A673 (cell line): ENCODE data around the gene PZP. TPM values are rescaled to one million over a fixed set of nuclear protein-coding genes. Genes with fewer than 3 reads are reported as not detected.

Experiments used
- BruUV-seq: library from RNA; stranded (reverse); fragments of 400-500 nt; replicated peaks from 2 replicates; lab custom pipeline; 2021; lab: Mats Ljungman, UMichigan
- CTCF ChIA-PET: fragments of 300-600 bp; sonication (Branson Sonifier 250); formaldehyde crosslinking; loops from one replicate; lab custom pipeline; 2022; ENCODE audit warnings: antibody characterized with exemption; lab: Charles Lee
- POLR2A ChIA-PET: fragments of 300-600 bp; sonication (Branson Sonifier 250); formaldehyde crosslinking; loops from one replicate; lab custom pipeline; 2022; ENCODE audit warnings: antibody characterized with exemption; ENCODE audit not compliant: low non-redundant PET; lab: Charles Lee
- DNase-seq: peaks from one replicate; pipeline ENCODE4 v3.0.0-alpha.2; 2015; ENCODE audit warnings: low spot score
- H3K27ac ChIP-seq: fragments of 200-600 bp; sonication (generic); 2 replicates; pipeline ENCODE4 v1.5.1; 2016; ENCODE audit warnings: mixed run types, low read depth, mild to moderate bottlenecking, mixed read lengths, antibody characterized with exemption, low read length; ENCODE audit not compliant: poor library complexity, severe bottlenecking
- H3K27me3 ChIP-seq: fragments of 200-600 bp; sonication (generic); replicated peaks from 2 replicates; pipeline ENCODE4 v1.6.1; 2017; ENCODE audit warnings: mixed run types, low read depth, mild to moderate bottlenecking, mixed read lengths, antibody characterized with exemption, low read length; ENCODE audit not compliant: insufficient read depth, poor library complexity
- H3K36me3 ChIP-seq: fragments of 200-600 bp; sonication (generic); 2 replicates; pipeline ENCODE4 v1.6.1; 2016; ENCODE audit warnings: mixed run types, mild to moderate bottlenecking, mixed read lengths, antibody characterized with exemption, low read length; ENCODE audit not compliant: insufficient read depth, poor library complexity, severe bottlenecking
- H3K4me1 ChIP-seq: fragments of 200-600 bp; sonication (generic); 2 replicates; pipeline ENCODE4 v1.6.1; 2017; ENCODE audit warnings: mixed run types, mild to moderate bottlenecking, mixed read lengths, antibody characterized with exemption, low read length; ENCODE audit not compliant: insufficient read depth, poor library complexity, severe bottlenecking
- H3K4me3 ChIP-seq: fragments of 200-600 bp; sonication (generic); 2 replicates; pipeline ENCODE4 v1.5.1; 2016; ENCODE audit warnings: low read depth, mixed run types, mild to moderate bottlenecking, mixed read lengths, low read length; ENCODE audit not compliant: poor library complexity, severe bottlenecking
- H3K9me3 ChIP-seq: fragments of 200-600 bp; sonication (generic); 2 replicates; pipeline ENCODE4 v1.6.1; 2016; ENCODE audit warnings: mixed run types, low read depth, mild to moderate bottlenecking, mixed read lengths, antibody characterized with exemption, low read length; ENCODE audit not compliant: poor library complexity, severe bottlenecking
- EZH2 ChIP-seq: fragments of 200-600 bp; sonication (generic); IDR thresholded peaks from 2 replicates; pipeline ENCODE4 v1.6.1; 2017; ENCODE audit warnings: borderline replicate concordance, low read depth, mild to moderate bottlenecking, mixed read lengths, antibody characterized with exemption, low read length; ENCODE audit not compliant: poor library complexity, severe bottlenecking
- intact Hi-C: fragments of 100-400 bp; cut with micrococcal nuclease; formaldehyde crosslinking; loops from one replicate; pipeline ENCODE4 v1.10.0; 2022; ENCODE audit not compliant: unreplicated experiment
- total RNA-seq: library from RNA; stranded (reverse); gene quantifications from 2 replicates; pipeline ENCODE4 v1.2.3, GENCODE V29; 2021
- TF ChIP-seq, protein P1 (sequence below): fragments of 300-800, 200-600 bp; sonication (generic); conservative IDR thresholded peaks from 2 replicates; pipeline ENCODE4 v1.5.1; 2017; ENCODE audit warnings: low read depth, mild to moderate bottlenecking, antibody characterized with exemption, low read length, moderate library complexity, mixed read lengths

PZP gene
- total RNA-seq, 1 experiment from 2014 or later: not detected

DNA sequence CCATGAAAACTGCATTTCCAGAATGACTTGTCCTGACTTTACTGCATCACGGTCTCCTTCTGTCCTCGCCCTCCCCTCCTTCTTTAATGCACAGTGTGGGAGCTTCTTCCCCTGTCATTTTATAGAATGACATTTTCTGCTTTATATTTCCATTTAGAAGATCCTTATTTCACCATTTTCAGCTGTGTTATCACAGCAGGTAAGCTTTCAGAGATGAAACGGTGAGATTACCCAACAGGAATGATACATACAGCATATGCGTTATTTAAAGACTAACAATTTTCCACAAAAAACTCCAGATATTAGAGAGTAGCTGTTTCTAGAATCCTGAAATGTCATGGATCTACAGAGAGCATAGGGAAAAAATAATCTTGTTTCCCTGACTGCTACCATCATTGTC lies 27.3 kb upstream of the PZP start:
- Histone ChIP-seq H3K36me3 (no peaks in the 10 kb centered on the region), H3K27me3 (peaks cover 48% of the 10 kb centered on the region), H3K9me3 (no peaks in the 10 kb centered on the region), H3K27ac (no peak overlapping the region), H3K4me3 (no peak overlapping the region), H3K4me1 (no peaks in the 10 kb centered on the region)
- CTCF ChIA-PET: no interaction called here
- intact Hi-C loops: no loop called here
- no peak for TF ChIP-seq EZH2
- TF ChIP-seq, protein P1, sequence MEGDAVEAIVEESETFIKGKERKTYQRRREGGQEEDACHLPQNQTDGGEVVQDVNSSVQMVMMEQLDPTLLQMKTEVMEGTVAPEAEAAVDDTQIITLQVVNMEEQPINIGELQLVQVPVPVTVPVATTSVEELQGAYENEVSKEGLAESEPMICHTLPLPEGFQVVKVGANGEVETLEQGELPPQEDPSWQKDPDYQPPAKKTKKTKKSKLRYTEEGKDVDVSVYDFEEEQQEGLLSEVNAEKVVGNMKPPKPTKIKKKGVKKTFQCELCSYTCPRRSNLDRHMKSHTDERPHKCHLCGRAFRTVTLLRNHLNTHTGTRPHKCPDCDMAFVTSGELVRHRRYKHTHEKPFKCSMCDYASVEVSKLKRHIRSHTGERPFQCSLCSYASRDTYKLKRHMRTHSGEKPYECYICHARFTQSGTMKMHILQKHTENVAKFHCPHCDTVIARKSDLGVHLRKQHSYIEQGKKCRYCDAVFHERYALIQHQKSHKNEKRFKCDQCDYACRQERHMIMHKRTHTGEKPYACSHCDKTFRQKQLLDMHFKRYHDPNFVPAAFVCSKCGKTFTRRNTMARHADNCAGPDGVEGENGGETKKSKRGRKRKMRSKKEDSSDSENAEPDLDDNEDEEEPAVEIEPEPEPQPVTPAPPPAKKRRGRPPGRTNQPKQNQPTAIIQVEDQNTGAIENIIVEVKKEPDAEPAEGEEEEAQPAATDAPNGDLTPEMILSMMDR: no peak
- POLR2A ChIA-PET: no interaction called here
- no TSS peak for BruUV-seq
- no peak for DNase-seq

DNA sequence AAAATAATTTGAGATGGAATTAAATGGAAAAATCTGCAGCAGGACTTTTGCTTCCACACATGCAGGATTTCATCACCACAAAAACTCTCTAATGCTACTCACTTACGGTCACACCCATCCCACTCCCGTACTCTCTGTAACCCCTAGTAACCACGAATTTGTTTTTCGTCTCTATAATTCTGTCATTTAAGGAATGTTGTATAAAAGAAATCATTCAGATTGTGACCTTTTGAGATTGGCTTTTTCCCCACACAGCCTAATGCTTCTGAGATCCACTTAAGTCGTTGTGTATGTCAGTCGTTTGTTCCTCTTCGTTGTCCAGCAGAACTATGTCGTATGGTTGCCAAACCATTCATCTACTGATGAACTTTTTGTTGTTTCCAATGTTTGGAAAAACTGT lies 19.8 kb upstream of the PZP start:
- H3K9me3 ChIP-seq: no peaks in the 10 kb centered on the region
- H3K27ac ChIP-seq: no peak overlapping the region
- no TSS peak for BruUV-seq
- H3K4me1 ChIP-seq: no peaks in the 10 kb centered on the region
- H3K36me3 ChIP-seq: no peaks in the 10 kb centered on the region
- ChIA-PET CTCF (no interaction called here), POLR2A (no interaction called here)
- no peak for DNase-seq
- H3K27me3 ChIP-seq: peaks cover 30% of the 10 kb centered on the region
- intact Hi-C loops: no loop called here
- TF ChIP-seq, protein P1: no peak
- TF ChIP-seq EZH2: no peak
- H3K4me3 ChIP-seq: no peak overlapping the region

DNA sequence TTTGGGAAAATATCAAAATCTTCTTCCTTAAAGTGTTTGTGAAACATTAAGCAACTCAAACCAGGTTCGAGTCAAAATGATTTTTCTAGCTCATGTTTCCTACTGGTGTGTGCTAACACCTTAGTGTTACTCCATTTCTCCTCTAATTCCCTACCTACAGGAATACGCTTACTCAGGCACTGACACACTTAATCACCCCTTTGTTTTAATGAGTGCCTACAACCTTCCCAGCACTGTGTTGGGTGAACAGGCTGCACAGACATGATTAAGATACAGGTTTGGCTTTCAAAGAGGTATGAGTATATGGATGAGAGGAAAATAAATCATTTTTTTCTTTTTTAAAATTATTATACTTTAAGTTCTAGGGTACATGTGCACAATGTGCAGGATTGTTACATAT lies 15.6 kb upstream of the PZP start:
- no peak for DNase-seq
- Histone ChIP-seq H3K27ac (no peak overlapping the region), H3K9me3 (no peaks in the 10 kb centered on the region), H3K36me3 (no peaks in the 10 kb centered on the region), H3K4me1 (no peaks in the 10 kb centered on the region), H3K27me3 (peaks cover 8% of the 10 kb centered on the region), H3K4me3 (no peak overlapping the region)
- ChIA-PET CTCF (no interaction called here), POLR2A (no interaction called here)
- BruUV-seq: no TSS peak
- TF ChIP-seq, protein P1: no peak
- TF ChIP-seq EZH2: no peak
- intact Hi-C loops: no loop called here
